Measurements from ENCODE around the gene CNDP1.

Gene CNDP1

DNA sequence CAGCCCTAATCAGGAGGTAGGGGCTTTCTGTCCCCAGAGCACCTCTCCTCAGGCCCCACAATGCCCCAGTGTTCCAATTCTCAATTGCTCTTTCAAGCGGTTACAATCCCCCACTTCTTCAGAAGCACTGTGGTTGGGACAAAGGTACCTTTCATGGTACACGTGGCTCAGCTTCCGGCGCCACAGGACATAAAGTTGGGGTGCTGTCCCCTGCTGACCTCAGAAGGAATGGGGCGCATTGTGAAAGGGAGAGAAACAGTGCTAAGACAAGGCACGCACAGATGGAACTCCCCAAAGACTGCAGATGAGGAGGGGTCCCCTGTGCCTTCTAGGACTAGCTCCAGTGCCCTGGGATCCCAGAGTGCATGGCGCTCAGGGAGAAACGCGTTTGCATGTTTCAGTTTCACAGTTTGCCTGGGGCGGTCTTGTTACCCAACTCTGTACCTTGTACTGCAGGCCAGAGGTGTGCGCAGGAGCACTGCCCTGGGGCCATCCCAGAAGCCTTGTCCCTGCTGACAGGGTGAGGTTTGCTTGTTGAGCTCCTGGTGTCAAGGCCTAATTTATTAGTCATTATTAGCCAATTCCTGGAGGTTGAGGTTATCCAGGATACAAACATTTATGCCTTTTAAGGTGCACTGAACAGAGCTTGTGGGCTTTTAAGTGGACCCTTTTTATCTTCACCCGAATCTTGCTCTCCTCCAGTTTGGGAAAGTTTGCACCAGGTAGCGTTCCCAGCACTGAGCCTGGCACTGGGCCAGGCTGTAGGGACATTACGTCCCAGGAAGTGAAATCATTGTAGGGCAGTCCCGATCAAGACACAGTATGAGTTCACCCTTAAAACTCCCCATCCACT, 7.6 kb downstream of the CNDP1 start:
- H3K27ac ChIP-seq, result no peak overlapping the region
- TF ChIP-seq, protein P1, sequence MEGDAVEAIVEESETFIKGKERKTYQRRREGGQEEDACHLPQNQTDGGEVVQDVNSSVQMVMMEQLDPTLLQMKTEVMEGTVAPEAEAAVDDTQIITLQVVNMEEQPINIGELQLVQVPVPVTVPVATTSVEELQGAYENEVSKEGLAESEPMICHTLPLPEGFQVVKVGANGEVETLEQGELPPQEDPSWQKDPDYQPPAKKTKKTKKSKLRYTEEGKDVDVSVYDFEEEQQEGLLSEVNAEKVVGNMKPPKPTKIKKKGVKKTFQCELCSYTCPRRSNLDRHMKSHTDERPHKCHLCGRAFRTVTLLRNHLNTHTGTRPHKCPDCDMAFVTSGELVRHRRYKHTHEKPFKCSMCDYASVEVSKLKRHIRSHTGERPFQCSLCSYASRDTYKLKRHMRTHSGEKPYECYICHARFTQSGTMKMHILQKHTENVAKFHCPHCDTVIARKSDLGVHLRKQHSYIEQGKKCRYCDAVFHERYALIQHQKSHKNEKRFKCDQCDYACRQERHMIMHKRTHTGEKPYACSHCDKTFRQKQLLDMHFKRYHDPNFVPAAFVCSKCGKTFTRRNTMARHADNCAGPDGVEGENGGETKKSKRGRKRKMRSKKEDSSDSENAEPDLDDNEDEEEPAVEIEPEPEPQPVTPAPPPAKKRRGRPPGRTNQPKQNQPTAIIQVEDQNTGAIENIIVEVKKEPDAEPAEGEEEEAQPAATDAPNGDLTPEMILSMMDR (IDR thresholded peaks at IDR 0.05), result no peak
- TF ChIP-seq ZFX (IDR thresholded peaks at IDR 0.05; ENCODE audit: borderline replicate concordance), result no peak

DNA sequence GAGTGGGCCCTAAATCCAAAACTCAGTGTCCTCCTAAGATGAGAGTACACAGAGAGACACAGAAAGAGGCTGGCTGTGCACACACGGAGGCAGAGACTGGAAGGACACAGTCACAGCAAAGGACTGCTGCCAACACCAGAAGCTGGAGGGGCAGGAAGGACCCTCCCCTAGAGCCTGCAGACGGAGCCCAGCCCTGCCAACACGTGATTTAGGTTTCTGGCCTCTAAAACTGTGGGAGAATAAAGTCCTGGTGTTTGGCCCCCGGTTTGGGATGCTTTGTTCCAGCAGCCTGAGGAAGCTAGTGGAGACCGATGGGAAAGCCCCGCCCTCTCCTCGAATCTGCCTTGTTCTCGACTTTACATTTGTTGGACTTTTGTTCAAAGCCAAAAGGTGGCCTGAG, 10.6 kb downstream of the CNDP1 start:
- H3K27ac ChIP-seq, result no peak overlapping the region
- no peak for TF ChIP-seq ZFX (IDR thresholded peaks at IDR 0.05; ENCODE audit: borderline replicate concordance)
- TF ChIP-seq, protein P1 (IDR thresholded peaks at IDR 0.05), result no peak

DNA sequence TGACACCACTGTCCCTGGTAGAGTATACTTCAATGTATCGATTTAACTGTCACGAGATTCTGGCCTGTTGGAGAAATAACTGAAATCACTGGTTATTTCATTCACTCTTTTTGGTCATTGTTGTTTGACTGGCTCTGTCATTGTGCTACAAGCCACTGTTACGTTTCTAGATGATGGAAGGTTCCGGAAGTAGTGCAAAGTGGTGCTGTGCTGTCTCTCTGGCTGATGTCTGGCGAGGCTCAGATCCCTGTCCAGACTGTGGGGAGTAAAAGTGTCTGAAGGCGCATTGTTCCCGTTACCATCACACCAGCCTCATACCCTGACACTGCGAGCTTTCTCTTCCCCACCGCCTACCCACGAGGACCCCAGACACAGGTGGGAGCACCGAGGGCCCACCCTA, 11.7 kb downstream of the CNDP1 start:
- H3K27ac ChIP-seq, result no peak overlapping the region
- TF ChIP-seq, protein P1 (IDR thresholded peaks at IDR 0.05), result no peak
- TF ChIP-seq ZFX (IDR thresholded peaks at IDR 0.05; ENCODE audit: borderline replicate concordance), result no peak

DNA sequence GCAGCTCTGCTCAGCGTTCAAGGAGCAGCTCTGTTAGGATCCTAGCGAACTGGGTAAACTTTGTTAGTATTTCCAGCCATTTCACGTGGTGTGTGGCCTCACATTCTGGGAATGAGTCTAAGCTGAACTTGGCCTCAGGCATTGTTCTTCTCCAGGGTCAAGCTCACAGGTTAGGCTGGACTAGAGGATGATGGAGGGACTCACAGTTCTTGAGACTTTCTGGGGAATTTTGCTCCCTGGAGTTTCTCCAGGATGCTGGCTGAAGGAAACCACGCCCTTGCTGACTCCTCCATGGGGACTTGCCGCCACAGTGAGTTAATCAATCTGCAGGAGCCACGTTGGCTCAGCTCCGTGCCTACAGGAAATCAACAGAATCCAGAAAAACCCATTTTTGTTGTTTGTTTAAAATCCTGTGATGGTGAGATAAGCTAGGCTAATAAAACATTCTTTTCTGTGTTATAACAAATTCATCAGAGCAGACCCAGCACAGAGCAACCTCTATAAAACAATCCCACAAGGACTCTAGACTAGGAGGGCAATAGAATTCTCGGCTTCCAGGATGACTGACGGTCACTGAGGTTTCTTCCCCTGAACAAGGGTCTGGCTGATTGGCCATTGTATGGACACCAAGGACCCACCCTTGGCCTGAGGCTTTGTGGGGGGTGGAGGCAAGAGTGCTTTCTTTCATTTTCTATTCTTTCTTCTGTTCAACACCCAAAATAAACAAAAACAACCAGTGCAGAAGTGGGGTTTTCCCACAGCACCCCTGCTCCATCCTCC, 12.6 kb downstream of the CNDP1 start:
- TF ChIP-seq ZFX (IDR thresholded peaks at IDR 0.05; ENCODE audit: borderline replicate concordance), result no peak
- TF ChIP-seq, protein P1 (IDR thresholded peaks at IDR 0.05), result no peak
- no peak overlapping the region for H3K27ac ChIP-seq

DNA sequence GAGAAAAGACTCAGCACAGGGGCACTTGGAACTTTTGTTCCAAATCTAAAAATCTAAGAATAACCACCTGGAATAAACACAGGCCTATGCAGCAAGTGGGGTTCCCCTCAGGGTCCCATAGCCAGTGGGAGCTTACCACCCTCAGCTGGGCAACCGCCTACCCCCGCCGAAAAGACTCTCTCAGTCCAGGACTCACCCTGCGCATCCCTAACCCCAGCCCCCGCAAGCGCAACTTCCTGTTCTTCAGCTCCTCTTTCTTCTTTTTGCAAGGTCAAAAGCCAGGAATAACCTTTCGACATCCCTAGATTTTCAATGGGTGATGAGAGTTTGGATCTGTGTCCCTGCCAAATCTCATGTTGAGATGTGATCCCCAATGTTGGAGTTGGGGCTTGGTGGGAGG, 13.6 kb downstream of the CNDP1 start:
- no peak overlapping the region for H3K27ac ChIP-seq
- TF ChIP-seq, protein P1 (IDR thresholded peaks at IDR 0.05), result no peak
- TF ChIP-seq ZFX (IDR thresholded peaks at IDR 0.05; ENCODE audit: borderline replicate concordance), result no peak

DNA sequence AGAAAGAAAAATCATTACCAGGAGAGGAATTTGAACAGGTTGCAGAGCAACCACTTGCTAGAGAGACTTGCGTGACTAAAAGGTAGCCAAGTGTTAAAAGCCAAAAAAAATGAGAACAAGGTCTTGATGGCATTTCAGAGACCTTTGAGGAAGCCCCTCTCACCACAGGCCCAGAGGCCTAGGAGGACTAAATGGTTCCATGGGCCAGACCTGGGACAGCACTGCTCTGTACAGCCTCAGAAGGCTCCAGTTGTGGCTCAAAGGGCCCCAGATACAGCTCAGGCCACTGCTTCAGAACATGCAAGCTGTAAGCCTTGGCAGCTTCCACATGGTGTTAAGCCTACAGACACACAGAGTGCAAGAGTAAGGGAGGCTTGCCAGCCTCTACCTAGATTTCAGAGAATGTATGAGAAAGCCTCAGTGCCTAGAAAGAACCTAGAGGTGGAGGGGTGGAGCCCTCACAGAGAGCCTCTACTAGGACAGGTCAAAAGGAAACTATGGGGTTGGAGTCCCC, 15.3 kb downstream of the CNDP1 start:
- H3K27ac ChIP-seq, result no peak overlapping the region
- TF ChIP-seq, protein P1 (IDR thresholded peaks at IDR 0.05), result no peak
- TF ChIP-seq ZFX (IDR thresholded peaks at IDR 0.05; ENCODE audit: borderline replicate concordance), result no peak

Data from 22Rv1 (cell line).